ENCODE results near the gene CPT1C.

CPT1C gene

GRCh38 chr19:49669516-49669915, 21.4 kb upstream of the CPT1C start:
- in situ Hi-C loops (cut with HindIII; ENCODE audit: low pct_ligation_motif_present, low sequenced_read_pairs) = no loop called here
- Histone ChIP-seq H3K27ac (no peak overlapping the region), H3K36me3 (replicated peaks) (no peaks in the 10 kb centered on the region), H3K27me3 (replicated peaks) (no peaks in the 10 kb centered on the region), H3K4me3 (ENCODE audit: low read depth, low read length) (no peak overlapping the region)
- DNase-seq = no peak
- TF ChIP-seq CTCF (IDR thresholded peaks at IDR 0.05; ENCODE audit: low read depth, low read length, missing control alignments) = no peak

- Histone ChIP-seq H3K36me3 (replicated peaks) (no peaks in the 10 kb centered on the region), H3K27me3 (replicated peaks) (no peaks in the 10 kb centered on the region), H3K27ac (no peak overlapping the region), H3K4me3 (ENCODE audit: low read depth, low read length) (peak overlapping the region; percentile 32)
- peak; percentile 98 for TF ChIP-seq CTCF (IDR thresholded peaks at IDR 0.05; ENCODE audit: low read depth, low read length, missing control alignments)
- DNase-seq = peak; percentile 52
- in situ Hi-C loops (cut with HindIII; ENCODE audit: low pct_ligation_motif_present, low sequenced_read_pairs) = no loop called here
Observed at GRCh38 chr19:49672131-49672919, 18.6 kb upstream of the CPT1C start.

GRCh38 chr19:49676136-49676783, 14.7 kb upstream of the CPT1C start:
- peaks cover 4% of the 10 kb centered on the region for H3K36me3 ChIP-seq (replicated peaks)
- DNase-seq = peak; percentile 85
- H3K27me3 ChIP-seq (replicated peaks) = no peaks in the 10 kb centered on the region
- peak overlapping the region; percentile 51 for H3K4me3 ChIP-seq (ENCODE audit: low read depth, low read length)
- no peak for TF ChIP-seq CTCF (IDR thresholded peaks at IDR 0.05; ENCODE audit: low read depth, low read length, missing control alignments)
- peak overlapping the region; percentile 98 for H3K27ac ChIP-seq
- in situ Hi-C loops (cut with HindIII; ENCODE audit: low pct_ligation_motif_present, low sequenced_read_pairs) = no loop called here

GRCh38 chr19:49676784-49677230, 14.1 kb upstream of the CPT1C start:
- peaks cover 8% of the 10 kb centered on the region for H3K36me3 ChIP-seq (replicated peaks)
- in situ Hi-C loops (cut with HindIII; ENCODE audit: low pct_ligation_motif_present, low sequenced_read_pairs) = no loop called here
- peak; percentile 100 for DNase-seq
- TF ChIP-seq CTCF (IDR thresholded peaks at IDR 0.05; ENCODE audit: low read depth, low read length, missing control alignments) = no peak
- H3K27ac ChIP-seq = peak overlapping the region; percentile 98
- peak overlapping the region; percentile 97 for H3K4me3 ChIP-seq (ENCODE audit: low read depth, low read length)
- H3K27me3 ChIP-seq (replicated peaks) = no peaks in the 10 kb centered on the region

GRCh38 chr19:49677231-49677900, 13.6 kb upstream of the CPT1C start, which contains the start of gene PRMT1:
Gene PRMT1, plus strand, starts transcription at chr19:49677271. Its CDS starts 10 bp downstream, at chr19:49677281.
- peak within 1 kb of the TSS; percentile 97 for H3K4me3 ChIP-seq (ENCODE audit: low read depth, low read length)
- in situ Hi-C loops (cut with HindIII; ENCODE audit: low pct_ligation_motif_present, low sequenced_read_pairs) = no loop called here

More at GRCh38 chr19:49677231-49677900, 13.6 kb upstream of the CPT1C start, which contains the start of gene PRMT1:
- TF ChIP-seq CTCF (IDR thresholded peaks at IDR 0.05; ENCODE audit: low read depth, low read length, missing control alignments) = no peak
- Histone ChIP-seq H3K36me3 (replicated peaks) (peaks cover 13% of the 10 kb centered on the region), H3K27ac (peak within 1 kb of the TSS; percentile 98), H3K27me3 (replicated peaks) (no peaks in the 10 kb centered on the region)
- no peak for DNase-seq
